Measurements from ENCODE around the gene MAP2K3. TPM values are rescaled to one million over a fixed set of nuclear protein-coding genes. Genes with fewer than 3 reads are reported as not detected.
"Not testable (repeated sequence)": the region's sequence is repeated elsewhere in the genome, so short reads cannot be mapped to it uniquely, and the experiment has no call there.

Gene MAP2K3
- polyA plus RNA-seq, 1 experiment: 41.8 TPM

DNA sequence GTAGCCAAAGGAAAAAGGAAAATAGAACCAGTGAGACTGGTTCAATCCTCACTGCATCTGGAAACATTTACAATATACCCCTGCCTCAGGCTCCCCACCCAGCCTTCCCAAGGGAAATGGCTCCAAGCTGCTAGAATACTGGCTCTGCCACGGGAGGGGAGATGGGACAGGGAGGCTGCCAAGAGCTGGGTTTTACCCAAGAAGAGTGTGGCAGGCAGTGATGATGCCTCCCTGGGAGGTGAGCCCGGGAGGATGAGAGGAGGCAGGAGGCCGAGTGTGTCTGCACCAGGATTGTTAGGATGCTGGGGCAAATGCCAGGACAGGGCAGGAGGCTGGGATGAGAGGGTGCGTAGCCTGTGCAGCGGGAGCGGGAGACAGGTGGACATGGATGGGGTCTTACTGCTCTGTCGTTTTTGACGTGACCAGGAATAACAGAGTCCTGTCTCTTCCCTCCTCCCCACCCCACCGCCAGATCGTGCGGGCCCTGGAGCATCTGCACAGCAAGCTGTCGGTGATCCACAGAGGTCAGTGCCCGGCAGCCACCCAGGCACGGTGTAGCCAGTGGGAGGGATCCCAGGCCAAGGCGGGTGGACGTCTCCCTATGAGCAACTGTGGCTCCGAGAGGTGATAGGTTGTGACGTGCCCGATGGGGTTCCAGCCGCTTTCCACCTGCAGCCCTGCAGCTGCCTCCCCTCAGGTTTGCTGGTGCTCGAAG lies 18.4 kb downstream of the MAP2K3 start:
- ChIA-PET POLR2A (no interaction called here), CTCF (no interaction called here)
- DNase-seq (ENCODE audit: low read depth): no peak
- TF ChIP-seq, protein P1, sequence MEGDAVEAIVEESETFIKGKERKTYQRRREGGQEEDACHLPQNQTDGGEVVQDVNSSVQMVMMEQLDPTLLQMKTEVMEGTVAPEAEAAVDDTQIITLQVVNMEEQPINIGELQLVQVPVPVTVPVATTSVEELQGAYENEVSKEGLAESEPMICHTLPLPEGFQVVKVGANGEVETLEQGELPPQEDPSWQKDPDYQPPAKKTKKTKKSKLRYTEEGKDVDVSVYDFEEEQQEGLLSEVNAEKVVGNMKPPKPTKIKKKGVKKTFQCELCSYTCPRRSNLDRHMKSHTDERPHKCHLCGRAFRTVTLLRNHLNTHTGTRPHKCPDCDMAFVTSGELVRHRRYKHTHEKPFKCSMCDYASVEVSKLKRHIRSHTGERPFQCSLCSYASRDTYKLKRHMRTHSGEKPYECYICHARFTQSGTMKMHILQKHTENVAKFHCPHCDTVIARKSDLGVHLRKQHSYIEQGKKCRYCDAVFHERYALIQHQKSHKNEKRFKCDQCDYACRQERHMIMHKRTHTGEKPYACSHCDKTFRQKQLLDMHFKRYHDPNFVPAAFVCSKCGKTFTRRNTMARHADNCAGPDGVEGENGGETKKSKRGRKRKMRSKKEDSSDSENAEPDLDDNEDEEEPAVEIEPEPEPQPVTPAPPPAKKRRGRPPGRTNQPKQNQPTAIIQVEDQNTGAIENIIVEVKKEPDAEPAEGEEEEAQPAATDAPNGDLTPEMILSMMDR (IDR thresholded peaks at IDR 0.05; ENCODE audit: insufficient read depth, low read depth, low read length): no peak
- H3K36me3 ChIP-seq (ENCODE audit: control insufficient read depth, insufficient read depth, low read length): peaks cover 51% of the 10 kb centered on the region
- H3K27me3 ChIP-seq (ENCODE audit: control insufficient read depth, insufficient read depth, low read length): no peaks in the 10 kb centered on the region
- H3K4me3 ChIP-seq (ENCODE audit: low read depth, low read length): no peak overlapping the region

DNA sequence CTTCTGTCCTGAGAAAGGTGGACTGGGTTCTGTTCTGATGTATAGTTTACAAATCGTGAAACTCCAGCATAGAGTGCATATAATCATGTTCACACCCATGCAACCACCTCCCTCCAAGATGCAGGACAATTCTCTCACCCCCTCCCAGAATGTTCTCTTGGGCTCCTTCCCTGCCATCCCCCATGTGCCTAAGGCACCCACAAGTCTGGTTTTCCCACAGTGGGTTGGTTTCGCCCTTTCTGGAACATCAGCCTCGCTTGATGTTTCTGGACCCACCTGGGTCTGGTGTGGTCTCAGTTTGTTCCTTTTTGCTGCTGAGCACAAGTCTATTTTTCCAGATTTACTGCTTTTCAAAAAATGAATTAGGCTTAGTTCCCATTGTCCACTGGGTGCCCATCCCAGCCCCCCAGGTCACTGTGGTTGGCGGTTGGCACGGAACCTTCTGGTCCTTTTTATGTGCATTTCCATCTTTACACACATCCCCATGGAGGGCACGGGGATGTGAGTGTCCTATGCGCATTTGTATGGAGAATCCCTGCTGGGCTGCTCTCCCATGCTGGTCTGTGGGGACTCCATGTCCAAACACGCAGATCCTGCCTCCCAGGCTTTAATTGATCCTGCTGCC lies 19.0 kb downstream of the MAP2K3 start:
- ChIA-PET CTCF (no interaction called here), POLR2A (no interaction called here)
- H3K36me3 ChIP-seq (ENCODE audit: control insufficient read depth, insufficient read depth, low read length): peaks cover 48% of the 10 kb centered on the region

DNA sequence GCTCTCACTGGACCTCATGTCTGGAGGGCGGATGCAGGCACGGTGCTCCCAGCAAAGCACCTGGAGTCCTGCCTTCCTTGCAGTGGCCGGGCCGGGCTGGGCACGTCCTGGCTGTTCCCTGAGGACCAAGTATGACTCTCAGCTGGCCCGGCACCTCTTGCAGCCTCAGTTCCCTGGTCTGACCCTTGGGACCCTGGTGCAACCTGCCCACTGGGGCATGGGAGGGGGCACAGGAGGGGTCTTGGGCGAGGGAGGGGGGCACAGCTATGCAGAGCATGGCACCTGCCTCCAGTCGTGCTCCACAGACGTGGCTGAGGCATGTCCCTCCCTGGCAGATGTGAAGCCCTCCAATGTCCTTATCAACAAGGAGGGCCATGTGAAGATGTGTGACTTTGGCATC lies 19.6 kb downstream of the MAP2K3 start:
- ChIA-PET CTCF (no interaction called here), POLR2A (no interaction called here)
- TF ChIP-seq, protein P1 (IDR thresholded peaks at IDR 0.05; ENCODE audit: insufficient read depth, low read depth, low read length): no peak
- Histone ChIP-seq H3K27me3 (ENCODE audit: control insufficient read depth, insufficient read depth, low read length) (no peaks in the 10 kb centered on the region), H3K4me3 (ENCODE audit: low read depth, low read length) (no peak overlapping the region), H3K36me3 (ENCODE audit: control insufficient read depth, insufficient read depth, low read length) (peaks cover 47% of the 10 kb centered on the region)
- DNase-seq (ENCODE audit: low read depth): no peak

More for the DNA sequence above, 19.0 kb downstream of the MAP2K3 start:
- TF ChIP-seq, protein P1 (IDR thresholded peaks at IDR 0.05; ENCODE audit: insufficient read depth, low read depth, low read length): no peak
- no peaks in the 10 kb centered on the region for H3K27me3 ChIP-seq (ENCODE audit: control insufficient read depth, insufficient read depth, low read length)
- no peak for DNase-seq (ENCODE audit: low read depth)
- H3K4me3 ChIP-seq (ENCODE audit: low read depth, low read length): no peak overlapping the region

GRCh38 chr17:21304551-21305151 lies 20.1 kb downstream of the MAP2K3 start:
- H3K27me3 ChIP-seq (ENCODE audit: control insufficient read depth, insufficient read depth, low read length); H3K4me3 ChIP-seq (ENCODE audit: low read depth, low read length); POLR2A ChIA-PET; DNase-seq (ENCODE audit: low read depth); CTCF ChIA-PET: not testable (repeated sequence)
- H3K36me3 ChIP-seq (ENCODE audit: control insufficient read depth, insufficient read depth, low read length): peaks cover 49% of the 10 kb centered on the region

- CTCF ChIA-PET: interaction anchor here (0.8 kb wide), 1 partner anchor 207 kb away, joined by 3 read pairs; no protein-coding TSS in a partner anchor
- POLR2A ChIA-PET; DNase-seq (ENCODE audit: low read depth); H3K4me3 ChIP-seq (ENCODE audit: low read depth, low read length); H3K27me3 ChIP-seq (ENCODE audit: control insufficient read depth, insufficient read depth, low read length): not testable (repeated sequence)
- H3K36me3 ChIP-seq (ENCODE audit: control insufficient read depth, insufficient read depth, low read length): peaks cover 42% of the 10 kb centered on the region
These were observed 21.1 kb downstream of the MAP2K3 start for GRCh38 chr17:21305431-21306180.

DNA sequence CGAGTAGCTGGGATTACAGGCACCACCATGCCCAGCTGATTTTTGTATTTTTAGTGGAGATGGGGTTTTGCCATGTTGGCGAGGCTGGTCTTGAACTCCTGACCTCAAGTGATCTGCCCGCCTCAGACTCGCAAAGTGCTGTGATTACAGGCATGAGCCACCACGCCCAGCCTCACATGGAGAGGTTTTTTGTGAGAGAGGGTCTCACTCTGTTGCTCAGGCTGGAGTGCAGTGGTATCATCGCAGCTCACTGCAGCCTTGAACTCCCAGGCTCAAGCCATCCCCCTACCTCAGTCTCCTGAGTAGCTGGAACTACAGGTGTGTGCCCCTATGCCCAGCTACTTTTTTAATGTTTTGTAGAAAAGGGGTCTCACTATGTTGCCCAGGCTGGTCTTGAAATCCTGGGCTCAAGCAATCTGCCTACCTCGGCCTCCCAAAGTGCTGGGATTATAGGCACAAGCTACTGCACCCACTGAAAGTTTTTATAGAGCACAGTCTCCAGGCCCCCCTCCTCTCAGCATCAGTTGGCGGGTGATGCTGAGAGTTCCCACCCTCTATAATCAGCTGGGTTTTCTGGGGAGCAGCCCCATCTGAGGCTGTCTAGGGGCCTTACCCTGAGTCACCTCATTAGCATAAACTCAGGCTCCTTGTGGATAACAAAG lies 22.2 kb downstream of the MAP2K3 start:
- H3K27me3 ChIP-seq (ENCODE audit: control insufficient read depth, insufficient read depth, low read length); DNase-seq (ENCODE audit: low read depth); POLR2A ChIA-PET; H3K4me3 ChIP-seq (ENCODE audit: low read depth, low read length): not testable (repeated sequence)
- peaks cover 31% of the 10 kb centered on the region for H3K36me3 ChIP-seq (ENCODE audit: control insufficient read depth, insufficient read depth, low read length)
- CTCF ChIA-PET: interaction anchor here (0.8 kb wide), 1 partner anchor 206 kb away, joined by 3 read pairs; no protein-coding TSS in a partner anchor

- DNase-seq (ENCODE audit: low read depth); H3K4me3 ChIP-seq (ENCODE audit: low read depth, low read length); CTCF ChIA-PET; POLR2A ChIA-PET; H3K27me3 ChIP-seq (ENCODE audit: control insufficient read depth, insufficient read depth, low read length): not testable (repeated sequence)
- H3K36me3 ChIP-seq (ENCODE audit: control insufficient read depth, insufficient read depth, low read length): peaks cover 29% of the 10 kb centered on the region
These were observed 22.7 kb downstream of the MAP2K3 start for GRCh38 chr17:21307273-21307625.

DNA sequence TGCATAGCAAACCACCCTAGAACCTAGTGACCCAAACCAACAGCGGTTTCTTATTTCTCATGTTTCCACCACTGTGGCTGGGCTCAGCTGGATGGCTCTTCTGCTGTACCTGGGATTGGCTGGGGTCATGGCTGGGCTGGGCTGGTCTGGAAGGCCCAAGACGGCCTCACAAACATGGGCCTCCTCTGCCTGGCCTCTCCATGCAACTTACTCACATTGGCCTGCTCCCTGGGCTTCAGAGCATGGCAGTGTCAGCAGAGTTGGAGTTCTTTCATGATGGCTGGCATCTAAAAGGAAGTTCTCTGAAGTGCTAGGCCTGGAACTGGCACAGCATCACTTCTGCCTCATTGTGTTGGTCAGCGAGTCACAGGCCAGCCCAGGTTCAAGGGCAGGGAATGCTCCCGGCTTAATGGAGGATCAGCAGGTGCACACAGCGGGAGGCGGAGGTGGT lies 24.4 kb downstream of the MAP2K3 start:
- H3K36me3 ChIP-seq (ENCODE audit: control insufficient read depth, insufficient read depth, low read length): peaks cover 15% of the 10 kb centered on the region
- H3K4me3 ChIP-seq (ENCODE audit: low read depth, low read length); CTCF ChIA-PET; POLR2A ChIA-PET; H3K27me3 ChIP-seq (ENCODE audit: control insufficient read depth, insufficient read depth, low read length); DNase-seq (ENCODE audit: low read depth): not testable (repeated sequence)
